A549 (cell line): ENCODE measurements around the gene CALHM1.

Experiments used
- CTCF ChIP-seq: fragments of >200 bp; sonication (Bioruptor Twin); formaldehyde crosslinking; IDR thresholded peaks from 3 replicates; pipeline ENCODE4 v1.5.1; 2016
- ESRRA ChIP-seq: fragments of 150-350 bp; IDR thresholded peaks from 2 replicates; pipeline ENCODE4 v1.6.1; 2014; ENCODE audit warnings: mild to moderate bottlenecking, low read length, borderline replicate concordance
- RAD21 ChIP-seq, 2 experiments: fragments of >200 bp in 1 of 2; sonication (Bioruptor Twin) in 1 of 2; formaldehyde crosslinking in 1 of 2; IDR thresholded peaks in 1 of 2; conservative IDR thresholded peaks in 1 of 2; 2 replicates in 1 of 2; 3 replicates in 1 of 2; pipeline ENCODE4 v1.6.1; 2012 to 2018; ENCODE audit warnings: inconsistent platforms in 1 of 2
- ZNF302 ChIP-seq: fragments of 250-450 bp; sonication (Bioruptor Pico); IDR thresholded peaks from 2 replicates; pipeline ENCODE4 v1.9.0; 2021; ENCODE audit warnings: inconsistent platforms, mild to moderate bottlenecking, moderate library complexity

GRCh38 chr10:103474077-103474476 lies 15.4 kb upstream of the CALHM1 start:
- TF ChIP-seq CTCF: no peak
- no peak for TF ChIP-seq RAD21 (conservative IDR thresholded peaks at IDR 0.05 in 1 of 2, IDR thresholded peaks at IDR 0.05 in 1 of 2)
- TF ChIP-seq ZNF302 (CRISPR knock-in tag): no peak
- TF ChIP-seq ESRRA: no peak
